WTC11 (cell line): ENCODE data around the gene CTXN1. TPM values are rescaled to one million over a fixed set of nuclear protein-coding genes. Genes with fewer than 3 reads are reported as not detected.

Experiments
- ATF1 ChIP-seq: sonication (generic); formaldehyde crosslinking; IDR thresholded peaks from 2 replicates; pipeline ENCODE4 v1.8.1; 2023; ENCODE audit warnings: mild to moderate bottlenecking, moderate library complexity, missing genetic modification reagents
- ATF2 ChIP-seq: sonication (generic); formaldehyde crosslinking; IDR thresholded peaks from 2 replicates; pipeline ENCODE4 v1.8.1; 2022; ENCODE audit warnings: low read depth, missing genetic modification reagents, borderline replicate concordance
- CDX4 ChIP-seq: fragments of 250-450 bp; sonication (Bioruptor Pico); IDR thresholded peaks from 2 replicates; pipeline ENCODE4 v1.9.0; 2021; ENCODE audit warnings: moderate library complexity, mild to moderate bottlenecking, inconsistent platforms, borderline replicate concordance
- E2F4 ChIP-seq: sonication (generic); formaldehyde crosslinking; IDR thresholded peaks from 2 replicates; pipeline ENCODE4 v1.8.1; 2022; ENCODE audit warnings: low read depth, mild to moderate bottlenecking, moderate library complexity, missing genetic modification reagents, borderline replicate concordance
- E2F5 ChIP-seq: sonication (generic); formaldehyde crosslinking; IDR thresholded peaks from 2 replicates; pipeline ENCODE4 v1.8.1; 2022; ENCODE audit warnings: mild to moderate bottlenecking, moderate library complexity, missing genetic modification reagents
- ETV6 ChIP-seq: sonication (generic); formaldehyde crosslinking; IDR thresholded peaks from 2 replicates; pipeline ENCODE4 v1.8.1; 2022; ENCODE audit warnings: mild to moderate bottlenecking, missing genetic modification reagents
- GABPB1 ChIP-seq: sonication (generic); formaldehyde crosslinking; IDR thresholded peaks from 2 replicates; pipeline ENCODE4 v1.8.1; 2023; ENCODE audit warnings: mild to moderate bottlenecking, missing genetic modification reagents
- GRHL2 ChIP-seq: fragments of 250-450 bp; sonication (Bioruptor Pico); IDR thresholded peaks from 2 replicates; pipeline ENCODE4 v1.8.0; 2022; ENCODE audit warnings: mild to moderate bottlenecking, moderate library complexity; ENCODE audit not compliant: insufficient replicate concordance, severe bottlenecking
- HMGA2 ChIP-seq: fragments of 250-450 bp; sonication (Bioruptor Pico); IDR thresholded peaks from 2 replicates; pipeline ENCODE4 v1.4.0; 2021; ENCODE audit warnings: mild to moderate bottlenecking, moderate library complexity
- KAT7 ChIP-seq: sonication (generic); formaldehyde crosslinking; IDR thresholded peaks from 2 replicates; pipeline ENCODE4 v1.8.1; 2023; ENCODE audit warnings: missing genetic modification reagents, mild to moderate bottlenecking, borderline replicate concordance
- MAX ChIP-seq: sonication (generic); formaldehyde crosslinking; IDR thresholded peaks from 2 replicates; pipeline ENCODE4 v1.8.0; 2022; ENCODE audit warnings: mild to moderate bottlenecking, missing genetic modification reagents
- NFATC4 ChIP-seq: fragments of 250-450 bp; sonication (Bioruptor Pico); IDR thresholded peaks from 2 replicates; pipeline ENCODE4 v1.9.0; 2021; ENCODE audit warnings: mild to moderate bottlenecking
- NFE2L1 ChIP-seq: sonication (generic); formaldehyde crosslinking; IDR thresholded peaks from 2 replicates; pipeline ENCODE4 v1.8.1; 2023; ENCODE audit warnings: missing genetic modification reagents
- NR2C2 ChIP-seq: sonication (generic); formaldehyde crosslinking; IDR thresholded peaks from 2 replicates; pipeline ENCODE4 v1.8.0; 2022; ENCODE audit warnings: mild to moderate bottlenecking, missing genetic modification reagents
- PREB ChIP-seq: sonication (generic); formaldehyde crosslinking; IDR thresholded peaks from 2 replicates; pipeline ENCODE4 v1.8.1; 2022; ENCODE audit warnings: mild to moderate bottlenecking, missing genetic modification reagents, moderate library complexity, borderline replicate concordance
- RELA ChIP-seq: sonication (generic); formaldehyde crosslinking; IDR thresholded peaks from 2 replicates; pipeline ENCODE4 v1.8.1; 2022; ENCODE audit warnings: missing genetic modification reagents, mild to moderate bottlenecking, borderline replicate concordance
- ZNF219 ChIP-seq: sonication (generic); formaldehyde crosslinking; IDR thresholded peaks from 2 replicates; pipeline ENCODE4 v1.8.0; 2023; ENCODE audit warnings: missing genetic modification reagents, mild to moderate bottlenecking, borderline replicate concordance
- ZNF416 ChIP-seq: fragments of 250-450 bp; sonication (Bioruptor Pico); IDR thresholded peaks from 2 replicates; pipeline ENCODE4 v1.9.0; 2021; ENCODE audit warnings: mild to moderate bottlenecking, inconsistent platforms
- total RNA-seq: library from RNA; stranded (reverse); gene quantifications from 3 replicates; pipeline ENCODE4 v1.2.3, GENCODE V29; 2021
- TF ChIP-seq, protein P1 (sequence below): fragments of 200-600 bp; IDR thresholded peaks from 2 replicates; pipeline ENCODE4 v1.8.0; 2022; ENCODE audit warnings: antibody characterized with exemption
- TF ChIP-seq, protein P2 (sequence below): sonication (generic); formaldehyde crosslinking; IDR thresholded peaks from 2 replicates; pipeline ENCODE4 v1.8.0; 2023; ENCODE audit warnings: mild to moderate bottlenecking, missing genetic modification reagents
- TF ChIP-seq, protein P3 (sequence below): sonication (generic); formaldehyde crosslinking; IDR thresholded peaks from 2 replicates; pipeline ENCODE4 v1.8.0; 2023; ENCODE audit warnings: missing genetic modification reagents, mild to moderate bottlenecking, borderline replicate concordance

The CTXN1 gene
- total RNA-seq, 1 experiment from 2014 or later: 48.2 TPM

DNA sequence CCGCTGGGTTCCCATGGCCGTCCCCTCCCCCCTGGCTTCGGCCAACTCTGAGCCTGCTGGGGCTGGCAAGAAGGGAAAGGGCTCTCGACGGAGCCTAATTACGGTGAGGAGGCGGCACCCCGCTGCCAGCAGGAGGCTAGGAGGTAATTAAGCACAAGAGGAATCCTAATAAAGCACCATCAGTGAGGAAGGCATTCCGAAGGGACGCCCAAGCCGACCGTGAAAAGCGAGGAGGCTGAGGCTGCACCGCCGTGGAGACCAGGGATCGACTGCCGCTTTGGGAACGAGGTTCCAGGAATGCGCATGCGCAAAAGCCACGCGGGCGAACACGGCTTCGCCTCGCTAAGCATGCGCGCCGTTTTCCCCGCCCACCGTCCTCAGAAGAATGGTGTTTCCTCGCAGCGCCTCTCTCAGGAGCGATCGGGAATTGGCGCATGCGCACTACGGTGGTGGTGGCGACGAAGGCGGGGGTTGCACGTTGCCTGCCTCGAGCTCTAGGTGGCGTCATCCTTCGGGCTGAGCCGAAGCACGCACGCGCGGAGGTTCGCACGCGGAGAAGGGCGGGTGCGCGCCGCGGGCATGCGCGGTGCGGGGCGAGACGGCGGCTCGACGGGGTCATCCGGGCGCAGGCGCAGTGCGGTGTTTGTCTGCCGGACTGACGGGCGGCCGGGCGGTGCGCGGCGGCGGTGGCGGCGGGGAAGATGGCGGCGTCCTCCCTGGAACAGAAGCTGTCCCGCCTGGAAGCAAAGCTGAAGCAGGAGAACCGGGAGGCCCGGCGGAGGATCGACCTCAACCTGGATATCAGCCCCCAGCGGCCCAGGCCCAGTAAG, 22.5 kb downstream of the CTXN1 start, which contains the start of gene MAP2K7 (continued):
- TF ChIP-seq ATF2 (CRISPR knock-in tag) (no peak; the same call in 1 of the 2 replicates), ATF1 (CRISPR knock-in tag) (peak; percentile 42; the same call in 1 of the 2 replicates), ZNF219 (CRISPR knock-in tag) (no peak), CDX4 (CRISPR knock-in tag) (no peak), GRHL2 (no peak), KAT7 (CRISPR knock-in tag) (no peak), NFE2L1 (peak; percentile 94), MAX (CRISPR knock-in tag) (peak; percentile 99), E2F5 (CRISPR knock-in tag) (peak; percentile 83; the same call in 1 of the 2 replicates), ETV6 (CRISPR knock-in tag) (peak; percentile 98), E2F4 (CRISPR knock-in tag) (0 out of 2 replicates have a peak, but pooled peaks have one; percentile 18), GABPB1 (CRISPR knock-in tag) (peak; percentile 77), ZNF416 (no peak), NR2C2 (CRISPR knock-in tag) (no peak), NFATC4 (CRISPR knock-in tag) (no peak), PREB (CRISPR knock-in tag) (no peak), HMGA2 (CRISPR knock-in tag) (no peak), RELA (CRISPR knock-in tag) (peak; percentile 95; the same call in 1 of the 2 replicates)
- TF ChIP-seq, protein P1, sequence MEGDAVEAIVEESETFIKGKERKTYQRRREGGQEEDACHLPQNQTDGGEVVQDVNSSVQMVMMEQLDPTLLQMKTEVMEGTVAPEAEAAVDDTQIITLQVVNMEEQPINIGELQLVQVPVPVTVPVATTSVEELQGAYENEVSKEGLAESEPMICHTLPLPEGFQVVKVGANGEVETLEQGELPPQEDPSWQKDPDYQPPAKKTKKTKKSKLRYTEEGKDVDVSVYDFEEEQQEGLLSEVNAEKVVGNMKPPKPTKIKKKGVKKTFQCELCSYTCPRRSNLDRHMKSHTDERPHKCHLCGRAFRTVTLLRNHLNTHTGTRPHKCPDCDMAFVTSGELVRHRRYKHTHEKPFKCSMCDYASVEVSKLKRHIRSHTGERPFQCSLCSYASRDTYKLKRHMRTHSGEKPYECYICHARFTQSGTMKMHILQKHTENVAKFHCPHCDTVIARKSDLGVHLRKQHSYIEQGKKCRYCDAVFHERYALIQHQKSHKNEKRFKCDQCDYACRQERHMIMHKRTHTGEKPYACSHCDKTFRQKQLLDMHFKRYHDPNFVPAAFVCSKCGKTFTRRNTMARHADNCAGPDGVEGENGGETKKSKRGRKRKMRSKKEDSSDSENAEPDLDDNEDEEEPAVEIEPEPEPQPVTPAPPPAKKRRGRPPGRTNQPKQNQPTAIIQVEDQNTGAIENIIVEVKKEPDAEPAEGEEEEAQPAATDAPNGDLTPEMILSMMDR: no peak
- TF ChIP-seq, protein P2, sequence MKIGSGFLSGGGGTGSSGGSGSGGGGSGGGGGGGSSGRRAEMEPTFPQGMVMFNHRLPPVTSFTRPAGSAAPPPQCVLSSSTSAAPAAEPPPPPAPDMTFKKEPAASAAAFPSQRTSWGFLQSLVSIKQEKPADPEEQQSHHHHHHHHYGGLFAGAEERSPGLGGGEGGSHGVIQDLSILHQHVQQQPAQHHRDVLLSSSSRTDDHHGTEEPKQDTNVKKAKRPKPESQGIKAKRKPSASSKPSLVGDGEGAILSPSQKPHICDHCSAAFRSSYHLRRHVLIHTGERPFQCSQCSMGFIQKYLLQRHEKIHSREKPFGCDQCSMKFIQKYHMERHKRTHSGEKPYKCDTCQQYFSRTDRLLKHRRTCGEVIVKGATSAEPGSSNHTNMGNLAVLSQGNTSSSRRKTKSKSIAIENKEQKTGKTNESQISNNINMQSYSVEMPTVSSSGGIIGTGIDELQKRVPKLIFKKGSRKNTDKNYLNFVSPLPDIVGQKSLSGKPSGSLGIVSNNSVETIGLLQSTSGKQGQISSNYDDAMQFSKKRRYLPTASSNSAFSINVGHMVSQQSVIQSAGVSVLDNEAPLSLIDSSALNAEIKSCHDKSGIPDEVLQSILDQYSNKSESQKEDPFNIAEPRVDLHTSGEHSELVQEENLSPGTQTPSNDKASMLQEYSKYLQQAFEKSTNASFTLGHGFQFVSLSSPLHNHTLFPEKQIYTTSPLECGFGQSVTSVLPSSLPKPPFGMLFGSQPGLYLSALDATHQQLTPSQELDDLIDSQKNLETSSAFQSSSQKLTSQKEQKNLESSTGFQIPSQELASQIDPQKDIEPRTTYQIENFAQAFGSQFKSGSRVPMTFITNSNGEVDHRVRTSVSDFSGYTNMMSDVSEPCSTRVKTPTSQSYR: peak; percentile 93
- TF ChIP-seq, protein P3, sequence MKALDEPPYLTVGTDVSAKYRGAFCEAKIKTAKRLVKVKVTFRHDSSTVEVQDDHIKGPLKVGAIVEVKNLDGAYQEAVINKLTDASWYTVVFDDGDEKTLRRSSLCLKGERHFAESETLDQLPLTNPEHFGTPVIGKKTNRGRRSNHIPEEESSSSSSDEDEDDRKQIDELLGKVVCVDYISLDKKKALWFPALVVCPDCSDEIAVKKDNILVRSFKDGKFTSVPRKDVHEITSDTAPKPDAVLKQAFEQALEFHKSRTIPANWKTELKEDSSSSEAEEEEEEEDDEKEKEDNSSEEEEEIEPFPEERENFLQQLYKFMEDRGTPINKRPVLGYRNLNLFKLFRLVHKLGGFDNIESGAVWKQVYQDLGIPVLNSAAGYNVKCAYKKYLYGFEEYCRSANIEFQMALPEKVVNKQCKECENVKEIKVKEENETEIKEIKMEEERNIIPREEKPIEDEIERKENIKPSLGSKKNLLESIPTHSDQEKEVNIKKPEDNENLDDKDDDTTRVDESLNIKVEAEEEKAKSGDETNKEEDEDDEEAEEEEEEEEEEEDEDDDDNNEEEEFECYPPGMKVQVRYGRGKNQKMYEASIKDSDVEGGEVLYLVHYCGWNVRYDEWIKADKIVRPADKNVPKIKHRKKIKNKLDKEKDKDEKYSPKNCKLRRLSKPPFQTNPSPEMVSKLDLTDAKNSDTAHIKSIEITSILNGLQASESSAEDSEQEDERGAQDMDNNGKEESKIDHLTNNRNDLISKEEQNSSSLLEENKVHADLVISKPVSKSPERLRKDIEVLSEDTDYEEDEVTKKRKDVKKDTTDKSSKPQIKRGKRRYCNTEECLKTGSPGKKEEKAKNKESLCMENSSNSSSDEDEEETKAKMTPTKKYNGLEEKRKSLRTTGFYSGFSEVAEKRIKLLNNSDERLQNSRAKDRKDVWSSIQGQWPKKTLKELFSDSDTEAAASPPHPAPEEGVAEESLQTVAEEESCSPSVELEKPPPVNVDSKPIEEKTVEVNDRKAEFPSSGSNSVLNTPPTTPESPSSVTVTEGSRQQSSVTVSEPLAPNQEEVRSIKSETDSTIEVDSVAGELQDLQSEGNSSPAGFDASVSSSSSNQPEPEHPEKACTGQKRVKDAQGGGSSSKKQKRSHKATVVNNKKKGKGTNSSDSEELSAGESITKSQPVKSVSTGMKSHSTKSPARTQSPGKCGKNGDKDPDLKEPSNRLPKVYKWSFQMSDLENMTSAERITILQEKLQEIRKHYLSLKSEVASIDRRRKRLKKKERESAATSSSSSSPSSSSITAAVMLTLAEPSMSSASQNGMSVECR: peak; percentile 74; the same call in 1 of the 2 replicates
